H9 (cell line): ENCODE results near the gene SGCD. TPM values are rescaled to one million over a fixed set of nuclear protein-coding genes. Genes with fewer than 3 reads are reported as not detected.

Experiments used
- DNase-seq: peaks from one replicate; pipeline ENCODE4 v3.0.0-alpha.2; 2017
- H2AFZ ChIP-seq: one replicate; pipeline ENCODE4 v1.6.1; 2013; ENCODE audit warnings: mild to moderate bottlenecking, low read length, control low read depth, moderate library complexity
- H2AK5ac ChIP-seq: 2 replicates; pipeline ENCODE4 v1.6.1; 2013; ENCODE audit warnings: low read length, control low read depth, mixed read lengths; ENCODE audit not compliant: insufficient read length
- H2BK120ac ChIP-seq: one replicate; pipeline ENCODE4 v1.6.1; 2013; ENCODE audit warnings: low read depth, mild to moderate bottlenecking, low read length, control low read depth, inconsistent platforms; ENCODE audit not compliant: poor library complexity, severe bottlenecking
- H2BK12ac ChIP-seq: 2 replicates; pipeline ENCODE4 v1.6.1; 2013; ENCODE audit warnings: low read length, control low read depth, mixed read lengths, low read depth; ENCODE audit not compliant: insufficient read length
- H2BK15ac ChIP-seq: 2 replicates; pipeline ENCODE4 v1.6.1; 2013; ENCODE audit warnings: low read depth, low read length, control low read depth
- H2BK20ac ChIP-seq: one replicate; pipeline ENCODE4 v1.6.1; 2013; ENCODE audit warnings: low read depth, mild to moderate bottlenecking, low read length, control low read depth, inconsistent platforms; ENCODE audit not compliant: poor library complexity, severe bottlenecking
- H2BK5ac ChIP-seq: 2 replicates; pipeline ENCODE4 v1.6.1; 2013; ENCODE audit warnings: low read length, control low read depth, mixed read lengths; ENCODE audit not compliant: insufficient read length
- H3K14ac ChIP-seq: 2 replicates; pipeline ENCODE4 v1.6.1; 2013; ENCODE audit warnings: low read length, control low read depth; ENCODE audit not compliant: insufficient read depth
- H3K18ac ChIP-seq: 2 replicates; pipeline ENCODE4 v1.6.1; 2013; ENCODE audit warnings: low read depth, mild to moderate bottlenecking, mixed read lengths, low read length, control low read depth; ENCODE audit not compliant: insufficient read length
- H3K23ac ChIP-seq: 2 replicates; pipeline ENCODE4 v1.6.1; 2013; ENCODE audit warnings: low read length, control low read depth, mixed read lengths, low read depth; ENCODE audit not compliant: insufficient read length
- H3K23me2 ChIP-seq: 2 replicates; pipeline ENCODE4 v1.6.1; 2013; ENCODE audit warnings: low read depth, mild to moderate bottlenecking, mixed read lengths, low read length, control low read depth; ENCODE audit not compliant: insufficient read length, poor library complexity, severe bottlenecking
- H3K27ac ChIP-seq: 2 replicates; pipeline ENCODE4 v1.5.1; 2013; ENCODE audit warnings: low read length, control low read depth, mixed read lengths, low read depth; ENCODE audit not compliant: insufficient read length
- H3K27me3 ChIP-seq: 2 replicates; pipeline ENCODE4 v1.6.1; 2013; ENCODE audit warnings: low read length, control low read depth, inconsistent platforms; ENCODE audit not compliant: insufficient read depth
- H3K4ac ChIP-seq: 2 replicates; pipeline ENCODE4 v1.6.1; 2013; ENCODE audit warnings: low read depth, mild to moderate bottlenecking, control low read depth, inconsistent platforms, low read length, moderate library complexity
- H3K4me1 ChIP-seq: 2 replicates; pipeline ENCODE4 v1.6.1; 2013; ENCODE audit warnings: low read length, control low read depth, inconsistent platforms; ENCODE audit not compliant: insufficient read depth
- H3K4me2 ChIP-seq: 2 replicates; pipeline ENCODE4 v1.6.1; 2013; ENCODE audit warnings: low read length, control low read depth, mixed read lengths; ENCODE audit not compliant: insufficient read length, insufficient read depth
- H3K56ac ChIP-seq: 2 replicates; pipeline ENCODE4 v1.6.1; 2013; ENCODE audit warnings: low read depth, mild to moderate bottlenecking, mixed read lengths, low read length, control low read depth; ENCODE audit not compliant: insufficient read length
- H3K79me1 ChIP-seq: 2 replicates; pipeline ENCODE4 v1.6.1; 2013; ENCODE audit warnings: low read depth, mild to moderate bottlenecking, moderate library complexity, low read length, control low read depth, inconsistent platforms; ENCODE audit not compliant: insufficient read depth, poor library complexity, severe bottlenecking
- H3K79me2 ChIP-seq: 2 replicates; pipeline ENCODE4 v1.6.1; 2013; ENCODE audit warnings: low read length, control low read depth, inconsistent platforms; ENCODE audit not compliant: insufficient read depth
- H3K9ac ChIP-seq: 2 replicates; pipeline ENCODE4 v1.6.1; 2013; ENCODE audit warnings: low read length, control low read depth, mixed read lengths; ENCODE audit not compliant: insufficient read length; ENCODE audit errors: extremely low read depth
- H3K9me3 ChIP-seq: one replicate; pipeline ENCODE4 v1.6.1; 2013; ENCODE audit warnings: low read depth, low read length, inconsistent platforms; ENCODE audit not compliant: control insufficient read depth
- H3T11ph ChIP-seq: one replicate; pipeline ENCODE4 v1.6.1; 2013; ENCODE audit warnings: mild to moderate bottlenecking, low read length, control low read depth, inconsistent platforms
- H4K20me1 ChIP-seq: one replicate; pipeline ENCODE4 v1.6.1; 2013; ENCODE audit not compliant: control insufficient read depth, insufficient read length, insufficient read depth
- H4K5ac ChIP-seq: 2 replicates; pipeline ENCODE4 v1.6.1; 2013; ENCODE audit warnings: low read depth, mild to moderate bottlenecking, mixed read lengths, low read length, control low read depth; ENCODE audit not compliant: insufficient read length
- H4K8ac ChIP-seq: replicated peaks from 2 replicates; pipeline ENCODE4 v1.6.1; 2013; ENCODE audit warnings: low read length, control low read depth, mixed read lengths, low read depth; ENCODE audit not compliant: insufficient read length
- H4K91ac ChIP-seq: 2 replicates; pipeline ENCODE4 v1.6.1; 2013; ENCODE audit warnings: low read depth, mild to moderate bottlenecking, moderate library complexity, mixed read lengths, low read length, control low read depth; ENCODE audit not compliant: insufficient read length
- H3K27ac Mint-ChIP-seq, 3 experiments: 2 replicates in 2 of 3; 3 replicates in 1 of 3; pipeline ENCODE4 v1.8.0; 2020 to 2021; ENCODE audit warnings: mixed read lengths in 3 of 3, mild to moderate bottlenecking in 1 of 3, moderate library complexity in 1 of 3
- H3K27me3 Mint-ChIP-seq: 2 replicates; pipeline ENCODE4 v1.8.0; 2021; ENCODE audit warnings: low read depth, mild to moderate bottlenecking, moderate library complexity, mixed read lengths
- H3K36me3 Mint-ChIP-seq, 3 experiments: 2 replicates in 2 of 3; 3 replicates in 1 of 3; pipeline ENCODE4 v1.8.0; 2020 to 2021; ENCODE audit warnings: low read depth in 3 of 3, mixed read lengths in 3 of 3; ENCODE audit not compliant: insufficient read depth in 1 of 3
- H3K4me1 Mint-ChIP-seq, 2 experiments: 2 replicates each; pipeline ENCODE4 v1.8.0; 2020; ENCODE audit warnings: mixed read lengths in 2 of 2
- H3K4me3 Mint-ChIP-seq, 2 experiments: 2 replicates in 1 of 2; 3 replicates in 1 of 2; pipeline ENCODE4 v1.8.0; 2020 to 2021; ENCODE audit warnings: mild to moderate bottlenecking in 2 of 2, mixed read lengths in 2 of 2, moderate library complexity in 1 of 2
- H3K9me3 Mint-ChIP-seq, 2 experiments: 2 replicates in 1 of 2; 3 replicates in 1 of 2; pipeline ENCODE4 v1.8.0; 2020; ENCODE audit warnings: mild to moderate bottlenecking in 2 of 2, mixed read lengths in 2 of 2, moderate library complexity in 1 of 2
- WGBS: extraction: QIAGEN DNeasy Blood & Tissue Kit; methylation state at CpG from one replicate; pipeline ENCODE4 v1.1.7; 2013; ENCODE audit warnings: missing lambda C conversion rate, low lambda C conversion rate, mixed read lengths; ENCODE audit not compliant: insufficient read length; ENCODE audit errors: extremely low coverage; 5-methylcytosine and 5-hydroxymethylcytosine counted together
- total RNA-seq: library from RNA; stranded (reverse); gene quantifications from 2 replicates; pipeline ENCODE4 v1.2.1, GENCODE V29; 2021
- TF ChIP-seq, protein P1 (sequence below): fragments of 200-600 bp; sonication (generic); conservative IDR thresholded peaks from 3 replicates; pipeline ENCODE4 v1.8.0; 2021; ENCODE audit warnings: antibody characterized with exemption, mild to moderate bottlenecking

The SGCD gene
- total RNA-seq, 1 experiment from 2014 or later, result 0.11 TPM

GRCh38 chr5:156687514-156687913 is 360.6 kb downstream of the SGCD start:
- no peak overlapping the region for H3K23ac ChIP-seq
- Mint-ChIP-seq H3K36me3 (no peaks in the 10 kb centered on the region), H3K4me1 (peaks cover 43 to 58% of the 10 kb centered on the region in 2 experiments), H3K4me3 (no peak overlapping the region), H3K9me3 (no peaks in the 10 kb centered on the region), H3K27me3 (no peaks in the 10 kb centered on the region; the same call in 1 of the 2 replicates), H3K27ac (no peak overlapping the region)
- H4K8ac ChIP-seq, result no peak overlapping the region
- no CpG with 5 or more reads among the region's 8 CpGs for WGBS
- no peaks in the 10 kb centered on the region; the same call in 1 of the 2 replicates for H3K4me1 ChIP-seq
- no peaks in the 10 kb centered on the region for H3K79me1 ChIP-seq
- H2AK5ac ChIP-seq, result no peak overlapping the region
- no peak overlapping the region for H3K56ac ChIP-seq
- H2AFZ ChIP-seq, result no peak overlapping the region
- H4K5ac ChIP-seq, result no peak overlapping the region
- no peak overlapping the region for H2BK120ac ChIP-seq
- no peak overlapping the region for H2BK20ac ChIP-seq
- H3K4me2 ChIP-seq, result no peak overlapping the region
- TF ChIP-seq, protein P1, sequence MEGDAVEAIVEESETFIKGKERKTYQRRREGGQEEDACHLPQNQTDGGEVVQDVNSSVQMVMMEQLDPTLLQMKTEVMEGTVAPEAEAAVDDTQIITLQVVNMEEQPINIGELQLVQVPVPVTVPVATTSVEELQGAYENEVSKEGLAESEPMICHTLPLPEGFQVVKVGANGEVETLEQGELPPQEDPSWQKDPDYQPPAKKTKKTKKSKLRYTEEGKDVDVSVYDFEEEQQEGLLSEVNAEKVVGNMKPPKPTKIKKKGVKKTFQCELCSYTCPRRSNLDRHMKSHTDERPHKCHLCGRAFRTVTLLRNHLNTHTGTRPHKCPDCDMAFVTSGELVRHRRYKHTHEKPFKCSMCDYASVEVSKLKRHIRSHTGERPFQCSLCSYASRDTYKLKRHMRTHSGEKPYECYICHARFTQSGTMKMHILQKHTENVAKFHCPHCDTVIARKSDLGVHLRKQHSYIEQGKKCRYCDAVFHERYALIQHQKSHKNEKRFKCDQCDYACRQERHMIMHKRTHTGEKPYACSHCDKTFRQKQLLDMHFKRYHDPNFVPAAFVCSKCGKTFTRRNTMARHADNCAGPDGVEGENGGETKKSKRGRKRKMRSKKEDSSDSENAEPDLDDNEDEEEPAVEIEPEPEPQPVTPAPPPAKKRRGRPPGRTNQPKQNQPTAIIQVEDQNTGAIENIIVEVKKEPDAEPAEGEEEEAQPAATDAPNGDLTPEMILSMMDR, result no peak
- H3K4ac ChIP-seq, result no peak overlapping the region
- H3K23me2 ChIP-seq, result no peaks in the 10 kb centered on the region
- H3K79me2 ChIP-seq, result no peaks in the 10 kb centered on the region
- DNase-seq, result no peak
- no peak overlapping the region for H2BK12ac ChIP-seq
- no peaks in the 10 kb centered on the region for H3K27me3 ChIP-seq
- H2BK15ac ChIP-seq, result no peak overlapping the region
- H2BK5ac ChIP-seq, result no peak overlapping the region
- no peak overlapping the region for H3K14ac ChIP-seq
- no peak overlapping the region for H3K18ac ChIP-seq
- no peak overlapping the region for H3K27ac ChIP-seq
- no peak overlapping the region for H3T11ph ChIP-seq
- no peak overlapping the region for H3K9ac ChIP-seq
- H4K20me1 ChIP-seq, result no peaks in the 10 kb centered on the region
- no peaks in the 10 kb centered on the region for H3K9me3 ChIP-seq
- no peak overlapping the region for H4K91ac ChIP-seq
